B cell (primary cell): ENCODE results near the gene PRRT3. TPM values are rescaled to one million over a fixed set of nuclear protein-coding genes. Genes with fewer than 3 reads are reported as not detected.

ENCODE experiments used
- ATAC-seq: fragments of 200-7000 bp; cut with Tn5 transposase; one replicate; pipeline ENCODE4 v1.10.0; 2021; ENCODE audit warnings: low read depth, mild to moderate bottlenecking, moderate number of reproducible peaks, moderate library complexity
- CTCF ChIA-PET: fragments of 350-600 bp; sonication (Branson Sonifier 250); formaldehyde crosslinking; loops from one replicate; lab custom pipeline; 2021; ENCODE audit warnings: antibody characterized with exemption, inconsistent platforms; lab: Charles Lee
- POLR2A ChIA-PET: fragments of 350-600 bp; sonication (Branson Sonifier 250); formaldehyde crosslinking; loops from one replicate; lab custom pipeline; 2021; ENCODE audit warnings: antibody characterized with exemption; lab: Charles Lee
- DNase-seq: peaks from one replicate; pipeline ENCODE4 v3.0.0; 2013
- H2AFZ ChIP-seq: 2 replicates; pipeline ENCODE4 v1.6.1; 2012; ENCODE audit warnings: mild to moderate bottlenecking, low read depth, low read length; ENCODE audit not compliant: insufficient read depth, poor library complexity, severe bottlenecking
- H3K27ac ChIP-seq, 2 donors: 1 replicate in 1 of 2; 2 replicates in 1 of 2; pipeline ENCODE4 v1.5.1; 2012 to 2013; ENCODE audit warnings: low read length in 2 of 2, mild to moderate bottlenecking in 2 of 2, moderate library complexity in 1 of 2
- H3K27me3 ChIP-seq, 4 experiments: fragments of 200-600 bp in 1 of 4; sonication (generic) in 1 of 4; replicated peaks in 1 of 4; 1 replicate in 2 of 4; 2 replicates in 2 of 4; pipeline versions ENCODE4 v1.6.1 to v1.7.0; 2013 to 2016; ENCODE audit warnings: low read length in 3 of 4, mild to moderate bottlenecking in 2 of 4, mixed read lengths in 1 of 4, moderate library complexity in 1 of 4; ENCODE audit not compliant: insufficient read depth in 4 of 4, control insufficient read depth in 3 of 4; ENCODE audit errors: control extremely low read depth in 1 of 4
- H3K36me3 ChIP-seq, 2 experiments: replicated peaks in 1 of 2; 1 replicate in 1 of 2; 2 replicates in 1 of 2; pipeline versions ENCODE4 v1.6.1 to v1.7.1; 2013; ENCODE audit warnings: low read length in 1 of 2; ENCODE audit not compliant: insufficient read depth in 2 of 2, control insufficient read depth in 1 of 2; ENCODE audit errors: control extremely low read depth in 1 of 2, extremely low read depth in 1 of 2
- H3K4me1 ChIP-seq, 2 donors: fragments of 200-600 bp in 1 of 2; sonication (generic) in 1 of 2; 1 replicate in 1 of 2; 2 replicates in 1 of 2; pipeline versions ENCODE4 v1.5.1 to v1.6.1; 2013 to 2017; ENCODE audit warnings: low read length in 2 of 2; ENCODE audit not compliant: control insufficient read depth in 2 of 2, insufficient read depth in 2 of 2
- H3K4me2 ChIP-seq: replicated peaks from 2 replicates; pipeline ENCODE3; 2012; ENCODE audit warnings: mild to moderate bottlenecking, low read depth, low read length; ENCODE audit not compliant: poor library complexity, severe bottlenecking
- H3K4me3 ChIP-seq, 5 experiments: fragments of 200-600 bp in 1 of 5; sonication (generic) in 1 of 5; 1 replicate in 3 of 5; 2 replicates in 2 of 5; pipeline versions ENCODE4 v1.5.1 to v1.7.0; 2011 to 2016; ENCODE audit warnings: low read length in 4 of 5, mild to moderate bottlenecking in 4 of 5, low read depth in 2 of 5, control low read depth in 1 of 5, moderate library complexity in 1 of 5; ENCODE audit not compliant: insufficient read depth in 1 of 5; ENCODE audit errors: control extremely low read depth in 1 of 5, extremely low read depth in 1 of 5
- H3K79me2 ChIP-seq: fragments of 200-600 bp; sonication (generic); one replicate; pipeline ENCODE4 v1.6.0; 2016; ENCODE audit warnings: low read length; ENCODE audit not compliant: control insufficient read depth, insufficient read depth
- H3K9ac ChIP-seq: fragments of 200-600 bp; sonication (generic); 2 replicates; pipeline ENCODE4 v1.6.1; 2017; ENCODE audit warnings: mild to moderate bottlenecking, low read length, moderate library complexity
- H3K9me3 ChIP-seq, 3 donors: one replicate each; pipeline versions ENCODE4 v1.6.1 to v1.7.1; 2013; ENCODE audit warnings: low read length in 2 of 3; ENCODE audit not compliant: control insufficient read depth in 2 of 3, insufficient read depth in 1 of 3; ENCODE audit errors: control extremely low read depth in 1 of 3
- H4K20me1 ChIP-seq: 2 replicates; pipeline ENCODE4 v1.6.0; 2012; ENCODE audit warnings: mild to moderate bottlenecking, low read length; ENCODE audit not compliant: insufficient read depth, control insufficient read depth, poor library complexity, severe bottlenecking
- H3K27ac Mint-ChIP-seq: one replicate; pipeline ENCODE4 v1.8.0; 2021; ENCODE audit warnings: mixed read lengths
- H3K27me3 Mint-ChIP-seq: one replicate; pipeline ENCODE4 v1.8.0; 2021; ENCODE audit warnings: mixed read lengths
- H3K4me1 Mint-ChIP-seq: one replicate; pipeline ENCODE4 v1.8.0; 2021; ENCODE audit warnings: mixed read lengths
- H3K4me3 Mint-ChIP-seq: one replicate; pipeline ENCODE4 v1.8.0; 2021; ENCODE audit warnings: mixed read lengths
- H3K9me3 Mint-ChIP-seq: one replicate; pipeline ENCODE4 v1.8.0; 2022; ENCODE audit warnings: mixed read lengths; ENCODE audit not compliant: insufficient read depth
- EZH2 ChIP-seq: IDR thresholded peaks from 2 replicates; pipeline ENCODE4 v1.6.1; 2012; ENCODE audit warnings: borderline replicate concordance, low read depth, mild to moderate bottlenecking, moderate library complexity, low read length; ENCODE audit not compliant: insufficient read depth, poor library complexity, severe bottlenecking
- WGBS: methylation state at CpG from one replicate; pipeline ENCODE4 v1.1.5; 2013; ENCODE audit warnings: missing lambda C conversion rate; ENCODE audit not compliant: insufficient coverage; 5-methylcytosine and 5-hydroxymethylcytosine counted together
- intact Hi-C: fragments of 100-400 bp; cut with micrococcal nuclease; formaldehyde crosslinking; loops from one replicate; pipeline ENCODE4 v1.10.0; 2022
- polyA plus RNA-seq: library from polyadenylated mRNA; depleted of rRNA; stranded (reverse); fragments of >200 nt; gene quantifications from 2 replicates; pipeline ENCODE4 v1.2.3, GENCODE V29; 2012
- total RNA-seq, 2 donors: library from RNA; stranded (reverse); fragments of 120-200 nt in 1 of 2; gene quantifications; 1 replicate in 1 of 2; 2 replicates in 1 of 2; pipeline versions ENCODE4 v1.2.3 to v1.2.4, GENCODE V29; 2013 to 2022
- TF ChIP-seq, protein P1 (sequence below): fragments of 200-600 bp; IDR thresholded peaks from one replicate; pipeline ENCODE4 v1.8.0; 2022; ENCODE audit warnings: antibody characterized with exemption, mild to moderate bottlenecking

PRRT3 gene
- total and polyA plus RNA-seq, 2 donors (not counting 1 experiment from before 2014, with no cell fraction given) = 1.7 to 3.9 TPM

DNA sequence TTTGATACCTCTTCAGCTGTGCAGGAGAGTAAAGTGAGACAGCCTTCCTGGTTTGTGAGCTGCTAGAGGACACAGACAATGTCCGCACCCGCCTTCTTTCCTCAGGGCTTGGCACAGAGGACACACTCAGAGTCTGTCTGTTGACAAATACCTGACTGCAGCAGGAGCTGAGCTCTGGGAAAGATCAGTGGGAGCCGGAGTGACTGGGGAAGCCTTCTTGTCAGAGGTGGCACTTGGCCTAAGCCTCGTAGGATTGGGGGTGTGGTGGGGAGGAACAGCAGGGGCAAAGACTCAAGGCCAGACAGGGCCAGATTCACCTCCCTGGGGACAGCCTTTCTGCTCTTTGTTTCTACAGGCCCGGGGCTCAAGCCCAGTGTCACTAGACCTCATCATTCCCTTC is 38.6 kb downstream of the PRRT3 start:
- Histone ChIP-seq H3K4me2 (no peak overlapping the region), H2AFZ (no peak overlapping the region), H3K4me3 (no peak overlapping the region), H3K27ac (no peak overlapping the region), H3K9ac (no peak overlapping the region), H4K20me1 (no peaks in the 10 kb centered on the region), H3K4me1 (peaks cover 17 to 20% of the 10 kb centered on the region in 2 donors), H3K79me2 (no peaks in the 10 kb centered on the region), H3K36me3 (no peaks in the 10 kb centered on the region), H3K27me3 (peaks cover 0 to 29% (median 9%) of the 10 kb centered on the region in 4 experiments), H3K9me3 (no peaks in the 10 kb centered on the region)
- intact Hi-C loops = no loop called here
- Mint-ChIP-seq H3K4me3 (no peak overlapping the region), H3K4me1 (peaks cover 17% of the 10 kb centered on the region), H3K27me3 (peaks cover 12% of the 10 kb centered on the region), H3K27ac (no peak overlapping the region), H3K9me3 (no peaks in the 10 kb centered on the region)
- WGBS = 93% methylated on average over 5 of the region's 5 CpGs
- DNase-seq (no peak), ATAC-seq (no peak)
- TF ChIP-seq EZH2 = no peak
- TF ChIP-seq, protein P1, sequence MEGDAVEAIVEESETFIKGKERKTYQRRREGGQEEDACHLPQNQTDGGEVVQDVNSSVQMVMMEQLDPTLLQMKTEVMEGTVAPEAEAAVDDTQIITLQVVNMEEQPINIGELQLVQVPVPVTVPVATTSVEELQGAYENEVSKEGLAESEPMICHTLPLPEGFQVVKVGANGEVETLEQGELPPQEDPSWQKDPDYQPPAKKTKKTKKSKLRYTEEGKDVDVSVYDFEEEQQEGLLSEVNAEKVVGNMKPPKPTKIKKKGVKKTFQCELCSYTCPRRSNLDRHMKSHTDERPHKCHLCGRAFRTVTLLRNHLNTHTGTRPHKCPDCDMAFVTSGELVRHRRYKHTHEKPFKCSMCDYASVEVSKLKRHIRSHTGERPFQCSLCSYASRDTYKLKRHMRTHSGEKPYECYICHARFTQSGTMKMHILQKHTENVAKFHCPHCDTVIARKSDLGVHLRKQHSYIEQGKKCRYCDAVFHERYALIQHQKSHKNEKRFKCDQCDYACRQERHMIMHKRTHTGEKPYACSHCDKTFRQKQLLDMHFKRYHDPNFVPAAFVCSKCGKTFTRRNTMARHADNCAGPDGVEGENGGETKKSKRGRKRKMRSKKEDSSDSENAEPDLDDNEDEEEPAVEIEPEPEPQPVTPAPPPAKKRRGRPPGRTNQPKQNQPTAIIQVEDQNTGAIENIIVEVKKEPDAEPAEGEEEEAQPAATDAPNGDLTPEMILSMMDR = no peak
- POLR2A ChIA-PET = interaction anchor here (0.7 kb wide), 1 partner anchor 409 kb away, joined by 5 read pairs; no protein-coding TSS in a partner anchor
- CTCF ChIA-PET = interaction anchor here (0.6 to 1.5 kb wide), 2 partner anchors 12 to 19 kb away, joined by 3 to 6 read pairs; partner anchors contain the start of gene CRELD1

DNA sequence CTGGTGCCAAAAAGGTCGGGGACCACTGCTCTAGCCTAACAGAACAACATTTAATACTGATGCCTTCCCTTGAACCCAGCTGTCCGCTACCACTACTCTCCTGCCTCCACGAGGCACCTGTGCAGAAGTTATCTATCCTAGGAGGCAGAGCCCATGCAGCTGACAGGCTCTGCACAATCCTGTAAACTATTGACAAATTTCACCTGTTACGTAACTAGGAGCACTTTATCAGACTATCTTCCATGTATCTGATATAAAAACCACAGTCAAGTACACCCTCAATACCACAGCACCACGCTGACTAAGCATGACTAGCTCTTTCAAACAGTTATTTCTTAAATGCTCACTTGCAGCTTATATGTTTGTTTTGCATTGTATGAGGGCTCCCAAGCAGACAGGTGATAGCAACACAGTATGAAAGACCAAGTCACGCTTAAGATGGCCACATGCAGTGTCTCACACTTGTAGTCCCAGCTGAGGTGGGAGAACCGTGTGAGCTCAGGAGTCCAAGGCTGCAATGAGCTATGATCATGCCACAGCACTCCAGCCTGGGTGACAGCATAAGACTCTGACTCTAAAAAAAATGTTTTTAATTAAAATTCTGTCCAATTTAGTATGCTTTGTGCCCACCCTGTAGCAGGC is 39.8 kb downstream of the PRRT3 start:
- Histone ChIP-seq H2AFZ (no peak overlapping the region), H3K4me2 (no peak overlapping the region), H3K4me1 (peaks cover 17 to 20% of the 10 kb centered on the region in 2 donors), H3K27ac (no peak overlapping the region), H4K20me1 (no peaks in the 10 kb centered on the region), H3K79me2 (no peaks in the 10 kb centered on the region), H3K36me3 (no peaks in the 10 kb centered on the region), H3K27me3 (peaks cover 0 to 29% (median 9%) of the 10 kb centered on the region in 4 experiments), H3K9me3 (no peaks in the 10 kb centered on the region), H3K9ac (no peak overlapping the region), H3K4me3 (no peak overlapping the region)
- peaks cover 12% of the 10 kb centered on the region for H3K27me3 Mint-ChIP-seq
- TF ChIP-seq EZH2 = no peak
- TF ChIP-seq, protein P1 = no peak
- ATAC-seq = no peak
- DNase-seq = no peak
- H3K9me3 Mint-ChIP-seq = no peaks in the 10 kb centered on the region
- 62% methylated on average over 6 of the region's 7 CpGs for WGBS
- H3K27ac Mint-ChIP-seq = no peak overlapping the region
- intact Hi-C loops = no loop called here
- no peak overlapping the region for H3K4me3 Mint-ChIP-seq
- ChIA-PET CTCF (interaction anchor here (1.3 kb wide), 1 partner anchor 21 kb away, joined by 6 read pairs; the partner anchor contains the start of gene JAGN1), POLR2A (no interaction called here)
- H3K4me1 Mint-ChIP-seq = peaks cover 17% of the 10 kb centered on the region
